DMS53 treated with DMSO at 0.1 percent for 48 hours (cell line): Measurements from ENCODE around the gene LAMA4.
A peak's percentile ranks its signal among the peaks of the same experiment; 100 is the strongest.

Experiments
- DNase-seq: peaks from one replicate; lab custom pipeline; 2025; ENCODE audit not compliant: unreplicated experiment; lab: John Stamatoyannopoulos, UW

The LAMA4 gene

DNA sequence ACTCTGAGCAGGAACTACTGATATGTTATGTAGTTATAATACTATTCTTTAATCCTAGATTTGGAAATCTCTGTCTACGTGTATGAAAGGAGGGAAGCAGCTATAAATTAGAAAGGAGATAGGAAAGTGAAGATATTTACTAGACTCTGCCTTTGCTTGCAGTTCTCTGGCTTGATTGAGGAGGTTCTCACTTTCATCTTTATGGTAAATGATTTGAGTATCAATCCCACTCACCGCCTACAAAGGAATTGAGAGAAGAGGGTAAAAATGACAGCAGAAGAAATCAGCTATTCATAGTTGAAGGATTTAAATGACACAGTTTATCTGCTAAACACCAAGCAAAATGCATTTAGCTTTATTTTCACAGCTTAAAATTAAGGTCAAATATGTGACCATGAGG is 99.7 kb downstream of the LAMA4 start:
- no peak for DNase-seq

DNA sequence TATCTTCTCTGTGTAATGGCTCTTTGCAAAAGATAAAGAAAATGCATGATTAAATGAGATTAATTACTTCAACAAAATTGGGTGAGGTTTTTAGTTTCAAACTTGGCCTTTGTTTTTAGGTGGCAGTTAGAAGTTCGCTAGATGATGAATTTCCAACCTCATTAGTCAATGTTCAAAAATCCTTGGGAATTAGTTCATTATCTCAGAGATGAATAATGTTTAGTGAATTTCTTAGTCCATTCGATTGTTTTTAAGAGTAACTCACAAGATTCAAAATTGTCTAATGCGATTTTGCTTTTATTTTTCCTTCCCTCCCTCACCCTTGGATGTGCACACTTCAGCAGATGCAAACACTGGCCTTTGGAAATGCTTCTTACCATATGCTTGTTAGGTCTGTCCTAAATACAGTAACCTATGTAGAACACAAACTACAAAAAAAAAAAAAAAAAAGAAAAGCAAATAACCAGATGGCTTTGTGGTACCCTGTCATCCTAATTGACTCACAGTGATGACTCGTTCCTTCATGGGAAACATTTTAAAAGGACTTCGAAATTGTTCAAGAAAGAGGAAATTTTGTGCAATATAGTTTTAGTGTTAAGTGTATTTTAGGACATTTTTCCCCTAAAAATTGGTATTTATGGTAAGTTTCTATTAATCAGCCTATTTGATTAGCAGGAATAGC is 100.3 kb downstream of the LAMA4 start:
- peak; percentile 31 for DNase-seq

DNA sequence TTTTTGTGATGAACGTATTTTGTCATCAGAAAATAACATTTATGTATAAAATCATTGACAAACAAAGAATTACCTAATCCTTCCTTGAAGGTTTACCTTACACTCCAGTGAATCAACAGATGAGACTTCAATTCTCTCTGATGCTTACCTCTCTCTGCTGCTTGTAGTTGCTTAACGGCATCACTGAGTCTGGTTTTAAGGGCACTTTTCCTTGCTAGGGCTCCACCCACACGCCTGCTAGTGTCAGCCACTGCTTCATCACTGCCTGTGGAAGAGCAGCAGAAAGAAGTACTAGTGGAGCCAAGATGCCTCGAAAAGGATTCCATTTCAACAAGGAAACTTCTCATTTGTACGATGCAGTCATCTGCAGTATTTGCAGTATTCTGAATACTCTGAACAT is 104.0 kb downstream of the LAMA4 start:
- DNase-seq = peak; percentile 40

DNA sequence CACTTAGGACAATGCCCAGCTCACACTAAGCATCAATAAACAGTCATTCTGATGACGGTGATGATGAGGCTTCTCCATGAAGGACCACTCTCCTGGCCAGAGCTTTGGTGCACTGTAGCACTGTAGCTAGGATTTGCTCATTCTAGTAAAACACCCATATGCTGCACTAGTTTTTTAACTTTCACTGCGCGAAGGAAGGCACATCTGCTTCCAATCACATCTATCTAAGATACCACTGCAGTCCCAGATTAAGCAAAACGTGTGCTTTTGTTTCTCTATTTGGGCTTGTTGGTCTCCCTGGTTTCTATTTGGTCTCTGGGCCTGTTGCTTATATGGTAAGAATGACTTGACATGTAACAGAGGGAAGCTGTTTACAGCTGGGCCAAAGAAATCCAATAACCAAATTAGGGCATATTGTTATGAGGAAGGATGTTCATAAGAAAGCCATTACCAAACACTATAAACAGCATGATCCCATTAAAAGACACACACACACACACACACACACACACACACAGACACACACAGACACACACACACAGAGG is 104.6 kb downstream of the LAMA4 start:
- DNase-seq = no peak

DNA sequence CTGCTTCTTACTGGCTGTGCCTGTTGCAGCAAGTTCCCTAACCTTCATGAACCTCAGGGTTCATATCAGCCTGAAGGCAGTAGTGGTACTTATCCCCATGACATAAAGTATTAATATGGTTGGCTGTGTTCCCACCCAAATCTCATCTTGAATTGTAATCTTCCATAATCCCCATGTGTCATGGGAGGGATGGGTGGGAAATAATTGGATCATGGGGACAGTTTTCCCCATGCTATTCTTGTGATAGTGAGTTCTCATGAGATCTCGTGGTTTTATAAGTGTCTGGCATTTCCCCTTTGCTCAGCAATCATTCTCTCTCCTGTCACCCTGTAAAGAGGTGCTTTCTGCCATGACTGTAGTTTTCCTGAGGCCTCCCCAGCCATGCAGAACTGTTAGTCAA is 105.1 kb downstream of the LAMA4 start:
- DNase-seq = no peak

DNA sequence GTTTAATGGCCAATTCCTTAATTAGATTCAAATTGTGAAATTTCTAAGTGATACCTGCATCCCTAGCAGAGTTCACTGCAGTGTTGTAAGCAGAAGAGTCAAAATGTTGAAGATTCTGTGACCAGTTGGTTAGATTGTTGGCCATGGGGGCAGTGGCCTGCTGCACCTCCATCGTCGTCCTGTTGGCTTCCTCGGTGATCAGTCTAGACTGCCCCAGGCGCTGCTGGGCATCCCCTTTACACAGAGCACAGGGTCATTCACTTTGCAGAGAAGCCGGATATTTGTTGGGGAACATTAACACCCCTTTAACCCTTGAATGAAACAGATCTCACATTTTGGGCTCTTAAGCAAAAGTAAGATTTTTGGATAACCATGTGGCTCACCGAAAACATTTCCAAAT is 106.3 kb downstream of the LAMA4 start:
- no peak for DNase-seq

DNA sequence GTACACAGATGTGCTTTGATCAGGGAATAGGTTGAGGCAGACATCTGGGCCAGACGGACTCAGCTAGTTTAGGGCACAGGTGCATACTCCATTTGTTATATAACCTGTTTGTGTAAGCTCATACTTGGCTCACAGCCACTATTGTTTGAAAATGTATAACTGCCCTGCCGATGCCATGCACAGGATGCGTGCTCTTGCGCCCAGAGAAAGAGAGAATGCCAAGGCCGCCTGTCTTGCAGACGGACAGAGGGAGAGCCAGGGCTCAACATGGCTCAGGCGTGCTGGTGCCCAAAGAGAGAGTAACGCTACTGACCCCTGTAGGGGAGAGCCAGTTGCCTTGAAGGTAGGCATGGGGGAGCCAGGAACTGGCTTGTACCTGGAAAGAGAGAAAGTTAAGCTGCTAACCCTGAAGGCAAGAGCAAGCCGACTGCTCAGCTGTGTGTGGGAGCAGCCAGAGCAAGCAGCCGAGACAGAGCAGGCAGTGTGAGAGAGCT is 109.2 kb downstream of the LAMA4 start:
- peak; percentile 34 for DNase-seq

DNA sequence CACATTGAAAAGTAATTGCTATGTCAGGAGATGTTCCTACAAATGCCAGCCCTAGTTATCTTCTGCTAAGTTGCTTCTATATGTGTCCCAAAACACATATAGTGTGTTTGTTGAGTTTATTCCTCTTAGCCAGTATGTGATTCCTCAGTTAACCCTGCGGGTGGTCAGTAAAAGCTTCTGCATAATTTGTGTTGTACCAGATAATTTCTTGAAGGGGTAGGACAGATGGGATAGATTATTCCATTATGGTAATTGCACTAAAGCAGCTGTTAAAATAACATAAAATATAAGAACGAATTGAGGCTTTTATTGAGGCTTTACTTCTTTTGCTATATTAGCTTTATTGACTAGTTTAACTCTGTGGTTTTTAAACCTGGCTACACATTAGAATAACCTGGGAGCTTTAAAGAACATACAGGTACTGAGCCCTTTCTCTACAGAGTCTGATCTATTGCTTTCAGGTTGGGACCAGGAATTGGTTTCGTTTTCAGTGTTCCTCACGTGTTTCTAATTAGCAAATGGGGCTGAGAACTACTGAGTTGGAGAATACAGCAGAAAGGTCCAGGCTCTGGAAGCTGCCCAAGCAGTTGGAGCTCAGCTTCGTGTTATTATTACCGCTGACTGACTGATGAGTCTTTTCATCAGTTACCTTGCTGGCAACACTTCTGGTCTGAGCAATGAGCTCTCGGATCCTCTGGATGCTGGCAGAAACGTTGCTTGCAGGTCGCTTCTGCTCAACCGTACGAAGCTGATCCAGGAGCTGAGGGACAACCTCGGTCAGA is 110.0 kb downstream of the LAMA4 start:
- peak; percentile 54 for DNase-seq

DNA sequence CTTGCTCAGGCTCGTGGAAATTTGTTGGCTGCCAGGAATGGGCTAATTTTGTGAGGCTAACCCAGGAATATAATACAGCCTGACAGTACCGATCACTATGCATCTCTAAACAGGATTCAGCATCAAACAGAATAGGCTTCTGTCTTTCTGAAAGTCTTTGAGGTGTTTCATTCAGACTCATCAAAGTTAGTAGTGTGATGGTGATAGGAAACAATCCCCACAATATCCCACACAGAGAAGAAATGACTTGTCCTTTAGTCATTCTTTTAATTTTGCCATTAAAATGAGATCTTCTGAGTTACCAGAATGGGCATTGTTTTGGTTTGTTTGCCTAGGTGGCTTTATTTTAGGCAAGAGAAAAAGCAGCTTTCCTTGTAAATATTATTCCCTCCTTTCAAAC is 112.7 kb downstream of the LAMA4 start:
- DNase-seq = no peak

DNA sequence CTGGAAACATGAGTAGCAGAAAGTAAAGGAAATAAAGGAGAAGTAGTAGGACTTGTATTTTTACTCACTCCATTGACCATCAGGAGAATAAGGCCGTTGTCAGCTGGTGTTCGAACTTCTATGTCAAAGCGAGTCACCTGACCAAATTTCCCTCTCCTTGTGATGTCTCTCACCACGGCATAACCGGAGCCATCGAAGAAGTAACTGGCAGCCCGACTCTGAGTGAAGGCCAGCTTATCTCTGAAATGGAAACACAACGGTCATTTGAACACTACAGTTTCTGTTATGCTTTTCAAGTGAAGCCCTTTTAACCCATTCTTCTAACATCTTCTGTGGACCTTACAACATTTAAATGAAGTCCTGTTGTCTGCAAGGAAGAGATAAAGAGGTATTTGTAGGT is 115.3 kb downstream of the LAMA4 start:
- no peak for DNase-seq

DNA sequence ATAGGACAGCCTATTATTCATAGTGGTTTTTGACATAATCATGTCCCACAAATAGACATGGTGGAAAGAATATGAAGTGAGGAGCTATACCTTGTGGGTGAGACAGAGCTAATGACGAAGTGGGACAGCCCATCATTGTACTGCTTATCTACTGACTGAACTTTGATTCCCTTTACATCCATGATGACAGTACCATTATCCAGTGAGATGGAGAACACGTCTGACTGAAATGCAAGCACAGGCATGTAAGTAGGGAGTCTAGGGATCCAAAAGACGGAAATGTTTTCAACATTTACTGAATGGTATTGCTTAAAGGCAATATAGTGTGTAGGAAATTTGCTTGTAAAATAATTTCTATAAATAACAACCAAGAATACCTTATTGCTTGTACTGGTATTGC is 123.5 kb downstream of the LAMA4 start:
- no peak for DNase-seq

DNA sequence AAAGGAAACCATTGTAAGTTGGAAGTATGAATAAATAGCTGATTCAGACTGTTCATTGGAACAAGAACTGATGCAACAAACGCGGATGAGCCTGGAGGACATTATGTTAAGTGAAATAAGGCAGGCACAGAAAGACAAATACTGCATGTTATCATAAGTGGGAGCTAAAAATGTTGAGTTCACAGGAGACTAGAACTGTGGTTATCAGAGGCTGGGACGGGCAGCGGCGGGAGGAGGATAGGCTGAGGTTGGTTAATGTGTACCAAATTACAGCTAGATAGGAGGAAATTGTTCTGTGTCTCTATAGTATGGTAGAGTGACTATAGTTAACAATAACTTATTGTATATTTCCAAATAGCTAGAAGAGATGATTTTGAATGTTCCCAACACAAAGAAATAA is 126.2 kb downstream of the LAMA4 start:
- no peak for DNase-seq

DNA sequence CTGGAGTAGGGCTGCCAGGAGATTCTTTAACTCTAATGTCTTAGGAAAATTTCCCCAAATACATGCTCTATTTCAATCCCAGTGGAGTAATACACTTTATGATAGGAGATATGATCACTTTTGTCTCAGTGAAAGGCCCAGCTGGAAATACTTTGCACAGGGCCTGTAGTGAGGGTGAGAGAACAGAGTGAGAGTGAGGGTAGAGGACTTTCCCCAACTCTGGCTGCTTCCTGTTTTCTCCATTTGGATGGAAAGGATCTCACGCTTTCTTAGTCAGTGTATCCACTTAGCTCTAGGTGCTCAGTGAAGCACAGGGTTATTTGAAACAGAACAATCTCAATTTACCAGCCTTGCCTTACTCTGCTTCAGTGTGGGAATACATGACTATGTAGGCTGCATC is 130.4 kb downstream of the LAMA4 start:
- no peak for DNase-seq

DNA sequence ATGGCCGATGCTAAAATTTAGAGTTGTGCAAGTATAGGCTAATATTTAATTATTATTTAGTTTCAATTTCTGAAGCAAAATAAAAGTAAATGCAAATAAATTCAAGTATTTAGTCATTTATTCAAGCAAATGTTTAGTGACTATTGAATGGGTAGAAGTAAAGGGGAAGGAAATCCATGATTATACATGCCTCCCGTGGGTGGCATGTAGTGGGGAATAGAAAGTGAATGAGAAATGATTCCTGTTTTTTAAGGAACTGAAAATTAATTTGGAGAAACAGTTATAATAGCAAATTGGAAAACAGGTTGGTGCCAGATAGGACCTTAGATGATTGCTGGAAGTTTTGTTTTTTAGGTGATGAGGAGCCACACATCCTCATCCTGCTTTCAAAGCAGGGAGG is 131.6 kb downstream of the LAMA4 start:
- no peak for DNase-seq

DNA sequence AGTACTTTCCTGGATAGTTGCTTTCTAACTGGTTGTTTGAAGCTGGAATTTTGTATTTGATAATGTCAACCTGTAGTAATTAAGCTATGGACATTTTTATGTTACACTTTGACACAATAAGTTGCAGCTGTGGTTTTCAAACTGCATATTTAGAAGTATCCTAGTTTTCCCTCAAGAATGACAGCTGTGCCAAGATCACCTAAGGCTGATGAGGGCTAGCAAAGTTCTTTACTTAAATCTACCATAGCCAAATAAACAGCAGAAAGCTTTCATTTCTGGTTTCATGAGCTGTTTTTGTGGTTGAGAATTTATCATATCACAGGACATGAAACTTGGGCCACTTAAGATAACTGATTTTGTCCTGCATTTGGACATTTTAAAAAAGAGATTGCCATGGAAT is 136.3 kb downstream of the LAMA4 start:
- no peak for DNase-seq

DNA sequence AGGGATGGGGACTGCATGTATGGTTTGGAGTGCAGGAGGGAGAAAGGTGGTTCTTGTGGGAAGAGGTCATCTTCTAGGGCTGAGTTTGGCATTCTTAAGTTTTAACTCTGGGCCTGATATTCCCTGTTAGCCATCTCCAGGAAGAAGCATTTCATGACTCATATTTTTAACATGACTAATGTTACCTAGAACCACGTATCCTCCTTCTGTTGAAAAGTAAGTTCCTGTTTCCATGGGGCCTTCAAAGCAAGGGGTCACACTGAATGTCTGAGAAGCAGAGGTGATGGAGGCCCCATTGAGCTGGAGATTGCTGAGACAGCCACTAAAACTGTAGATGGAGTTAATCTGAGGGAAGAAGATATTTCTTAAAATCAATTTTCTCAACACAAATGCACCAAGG is 136.8 kb downstream of the LAMA4 start:
- DNase-seq = no peak

DNA sequence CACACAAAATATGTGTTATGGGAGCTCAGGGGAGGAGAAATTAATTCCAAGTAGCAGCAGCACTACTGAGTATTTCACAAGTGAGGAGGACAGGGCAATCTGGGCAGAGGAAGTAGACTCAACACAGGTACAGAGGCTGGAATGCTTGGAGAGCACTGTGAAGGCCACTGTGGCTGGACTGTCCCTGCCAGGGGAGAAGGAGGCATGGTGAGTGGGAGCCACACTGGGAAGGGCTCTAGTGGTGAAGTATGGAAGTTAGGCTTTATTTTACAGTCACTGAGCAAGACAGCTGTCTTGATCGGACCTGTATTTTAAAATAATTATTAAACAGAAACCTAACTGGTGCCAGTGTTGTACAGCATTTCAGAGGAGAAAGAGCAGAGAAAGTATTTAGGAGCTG is 138.1 kb downstream of the LAMA4 start:
- no peak for DNase-seq

DNA sequence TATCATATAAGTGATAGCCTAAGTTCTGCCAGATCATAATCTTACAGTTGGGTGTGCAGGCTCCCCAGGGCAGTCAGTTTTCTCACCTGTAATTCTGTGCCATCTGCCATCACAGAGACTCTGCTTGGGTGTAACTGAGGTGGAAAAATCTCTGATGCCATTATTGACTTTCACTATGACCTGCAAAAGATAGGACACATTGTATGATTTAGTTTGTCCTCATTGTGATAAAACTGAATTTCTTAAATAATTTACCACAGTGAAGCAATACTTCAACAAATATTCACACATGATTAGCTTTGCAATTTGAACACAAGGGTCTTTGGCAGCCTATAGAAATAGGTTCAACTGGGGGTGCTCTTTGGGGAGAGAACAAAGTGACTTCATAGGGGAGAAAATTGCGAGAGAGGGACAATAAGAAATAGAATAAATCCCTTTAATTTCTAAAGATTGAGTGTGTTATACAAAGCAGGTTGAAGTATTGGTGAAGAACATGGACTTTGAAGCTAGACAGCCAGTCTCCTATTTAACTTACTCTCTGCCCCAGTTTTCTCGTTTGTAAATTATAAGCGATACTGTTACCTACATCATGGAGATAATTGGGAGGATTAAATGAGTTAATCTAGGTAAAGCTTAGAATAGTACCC is 139.7 kb downstream of the LAMA4 start:
- no peak for DNase-seq

DNA sequence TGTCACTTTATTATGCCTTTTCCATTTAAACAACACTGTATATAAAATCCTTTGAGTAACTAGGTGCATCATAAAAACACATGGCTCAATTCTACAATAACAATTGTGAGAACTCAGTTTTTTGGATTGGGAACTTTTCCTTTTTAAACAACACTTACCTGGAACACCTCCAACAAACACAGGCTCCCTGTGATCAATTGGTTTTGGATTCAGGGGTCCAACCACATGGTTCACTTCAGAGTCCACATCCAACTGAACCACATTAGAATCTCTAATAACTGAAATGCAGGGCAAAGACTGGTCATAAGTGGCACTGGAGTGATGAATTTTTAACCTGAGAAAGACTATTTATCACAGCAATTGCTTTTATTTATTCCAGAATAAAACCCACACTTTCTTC is 140.4 kb downstream of the LAMA4 start:
- no peak for DNase-seq

DNA sequence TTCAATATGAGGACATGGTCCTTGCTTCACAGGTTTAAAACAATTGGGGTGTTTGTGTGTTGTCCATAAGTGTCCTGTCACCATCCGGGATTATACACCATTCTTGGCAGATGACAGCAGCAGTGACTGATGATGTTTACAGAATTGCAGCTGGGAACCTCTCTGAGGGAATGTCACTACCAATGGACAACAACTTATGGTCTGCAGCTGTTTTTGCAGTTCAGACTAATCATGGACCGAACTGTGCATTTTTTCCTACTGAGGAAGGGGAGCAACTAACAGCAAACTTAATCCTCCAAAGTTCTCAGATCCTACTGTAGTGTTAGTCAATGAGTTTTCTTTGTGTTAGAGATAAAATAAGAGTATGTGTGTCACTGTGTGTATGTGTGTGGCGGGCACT is 140.9 kb downstream of the LAMA4 start:
- DNase-seq = no peak

DNA sequence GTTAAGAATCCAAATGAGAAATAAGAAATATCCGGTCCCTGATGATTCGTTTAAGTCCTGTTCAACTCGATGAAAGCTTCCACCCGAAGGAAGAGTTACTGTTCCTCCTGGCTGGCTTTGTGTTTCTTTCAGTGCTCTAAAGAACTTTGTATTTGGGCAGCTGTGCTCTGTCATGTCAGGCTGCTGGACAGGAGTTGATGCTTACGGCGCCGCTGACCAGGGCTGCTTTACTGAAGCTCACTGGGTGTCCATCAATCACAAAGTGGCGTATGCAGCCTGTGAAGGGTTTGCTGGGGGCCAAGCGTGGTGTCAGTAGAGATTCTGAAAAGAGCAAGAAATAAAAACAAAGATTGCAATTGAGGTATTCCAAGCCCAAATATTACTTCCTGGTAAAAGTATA is 145.1 kb downstream of the LAMA4 start:
- DNase-seq = no peak

DNA sequence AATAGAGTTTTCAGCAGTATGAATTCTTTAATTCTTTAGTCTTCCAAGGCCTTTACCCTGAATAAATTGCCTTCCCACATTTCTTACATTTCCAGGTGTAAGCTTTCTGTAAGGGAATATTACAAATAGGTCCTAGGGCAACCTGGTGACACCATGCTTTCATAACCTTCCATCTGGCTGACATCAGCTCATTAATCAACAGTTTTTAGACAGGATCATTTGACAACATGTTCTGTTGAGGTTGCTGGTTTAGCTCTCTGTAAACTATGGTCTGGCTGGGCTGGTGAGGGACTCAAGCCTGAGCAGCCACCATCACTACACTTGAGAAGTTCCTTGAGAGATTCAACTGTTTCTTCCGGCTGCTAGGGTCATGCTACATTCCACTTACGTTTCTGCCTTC is 147.8 kb downstream of the LAMA4 start:
- no peak for DNase-seq
